B cell (primary cell): ENCODE results near the gene MTX1.
"Not testable (repeated sequence)": the region's sequence is repeated elsewhere in the genome, so short reads cannot be mapped to it uniquely, and the experiment has no call there.

Experiments used
- CTCF ChIP-seq: fragments of 200-600 bp; IDR thresholded peaks from one replicate; pipeline ENCODE4 v1.8.0; 2022; ENCODE audit warnings: antibody characterized with exemption, mild to moderate bottlenecking
- EZH2 ChIP-seq: IDR thresholded peaks from 2 replicates; pipeline ENCODE4 v1.6.1; 2012; ENCODE audit warnings: borderline replicate concordance, low read depth, mild to moderate bottlenecking, moderate library complexity, low read length; ENCODE audit not compliant: insufficient read depth, poor library complexity, severe bottlenecking

- TF ChIP-seq CTCF, EZH2: not testable (repeated sequence)
Measured at GRCh38 chr1:155162631-155163030, 45.9 kb upstream of the MTX1 start.
